SK-N-SH (cell line): ENCODE measurements around the gene CSN1S1. TPM values are rescaled to one million over a fixed set of nuclear protein-coding genes. Genes with fewer than 3 reads are reported as not detected.

Source experiments
- CTCF ChIA-PET: fragments of 300-600, 350-600 bp; formaldehyde crosslinking; extraction: SDS; loops from one replicate; lab custom pipeline; 2021; lab: Yijun Ruan, JAX
- POLR2A ChIA-PET: fragments of 350-600 bp; sonication (Branson Sonifier 250); formaldehyde crosslinking; extraction: SDS; loops from one replicate; lab custom pipeline; 2020; ENCODE audit warnings: antibody characterized with exemption, inconsistent platforms; lab: Yijun Ruan, JAX
- DNase-seq: peaks from one replicate; pipeline ENCODE4 v3.0.0; 2012
- H2AFZ ChIP-seq: fragments of 200-600 bp; sonication (generic); 2 replicates; pipeline ENCODE4 v1.8.1; 2016; ENCODE audit warnings: antibody characterized with exemption, mild to moderate bottlenecking, low read depth
- H3F3A ChIP-seq: fragments of 200-600 bp; sonication (generic); replicated peaks from 2 replicates; pipeline ENCODE3; 2016; ENCODE audit warnings: antibody characterized with exemption, mild to moderate bottlenecking; ENCODE audit not compliant: insufficient read depth
- H3K27ac ChIP-seq, 2 experiments: fragments of 200-500 bp in 1 of 2; fragments of 200-600 bp in 1 of 2; sonication (Bioruptor generic) in 1 of 2; sonication (generic), shearing (Covaris generic) in 1 of 2; 2 replicates each; pipeline versions ENCODE4 v1.5.1 to v1.6.1; 2014 to 2016; ENCODE audit warnings: low read depth in 2 of 2, inconsistent platforms in 1 of 2, low read length in 1 of 2, mild to moderate bottlenecking in 1 of 2, mixed read lengths in 1 of 2
- H3K27me3 ChIP-seq: fragments of 200-600 bp; sonication (generic), shearing (Covaris generic); 2 replicates; pipeline ENCODE4 v1.6.1; 2016; ENCODE audit warnings: mixed run types; ENCODE audit not compliant: insufficient read depth
- H3K36me3 ChIP-seq, 2 experiments: fragments of 200-500 bp in 1 of 2; fragments of 200-600 bp in 1 of 2; sonication (Bioruptor generic) in 1 of 2; sonication (generic) in 1 of 2; replicated peaks in 1 of 2; 2 replicates each; pipeline versions ENCODE3 to v1.5.1; 2014 to 2016; ENCODE audit warnings: low read length in 1 of 2, mild to moderate bottlenecking in 1 of 2; ENCODE audit not compliant: insufficient read depth in 2 of 2, control insufficient read depth in 1 of 2
- H3K4me1 ChIP-seq, 2 experiments: fragments of 200-500 bp in 1 of 2; fragments of 200-600 bp in 1 of 2; sonication (Bioruptor generic) in 1 of 2; sonication (generic), shearing (Covaris generic) in 1 of 2; 2 replicates each; pipeline versions ENCODE4 v1.5.1 to v1.6.1; 2014 to 2016; ENCODE audit warnings: low read depth in 1 of 2, low read length in 1 of 2, mixed run types in 1 of 2; ENCODE audit not compliant: insufficient read depth in 2 of 2, control insufficient read depth in 1 of 2
- H3K4me2 ChIP-seq: fragments of 200-600 bp; sonication (generic), shearing (Covaris generic); 2 replicates; pipeline ENCODE4 v1.6.1; 2017; ENCODE audit warnings: mixed run types
- H3K4me3 ChIP-seq, 2 experiments: fragments of 200-500 bp in 1 of 2; fragments of 200-600 bp in 1 of 2; sonication (Bioruptor generic) in 1 of 2; sonication (generic), shearing (Covaris generic) in 1 of 2; 2 replicates each; pipeline versions ENCODE4 v1.5.1 to v1.8.1; 2014 to 2016; ENCODE audit warnings: low read depth in 2 of 2, inconsistent platforms in 1 of 2, low read length in 1 of 2, mild to moderate bottlenecking in 1 of 2, mixed read lengths in 1 of 2, moderate library complexity in 1 of 2
- H3K79me2 ChIP-seq: fragments of 200-600 bp; sonication (generic); 2 replicates; pipeline ENCODE4 v1.8.1; 2017; ENCODE audit warnings: mild to moderate bottlenecking; ENCODE audit not compliant: insufficient read depth
- H3K9ac ChIP-seq: fragments of 200-600 bp; sonication (generic); 2 replicates; pipeline ENCODE4 v1.6.1; 2017; ENCODE audit warnings: mixed run types
- H3K9me2 ChIP-seq: fragments of 200-600 bp; sonication (generic); 2 replicates; pipeline ENCODE4 v1.6.1; 2017; ENCODE audit warnings: mixed run types
- H3K9me3 ChIP-seq: fragments of 200-600 bp; sonication (generic); 2 replicates; pipeline ENCODE4 v1.6.1; 2017; ENCODE audit warnings: mixed run types, mild to moderate bottlenecking, moderate library complexity
- H4K20me1 ChIP-seq: fragments of 200-600 bp; sonication (generic); 2 replicates; pipeline ENCODE4 v1.6.1; 2017; ENCODE audit warnings: mild to moderate bottlenecking, mixed run types; ENCODE audit not compliant: insufficient read depth
- CHD2 ChIP-seq: fragments of 150-350 bp; IDR thresholded peaks from 2 replicates; pipeline ENCODE4 v1.6.1; 2018; ENCODE audit warnings: low read length; ENCODE audit not compliant: partially characterized antibody
- ELF1 ChIP-seq: IDR thresholded peaks from 2 replicates; pipeline ENCODE4 v1.4.0; 2012
- EZH2phosphoT487 ChIP-seq: fragments of 200-600 bp; sonication (generic); IDR thresholded peaks from 2 replicates; pipeline ENCODE4 v1.6.1; 2017; ENCODE audit warnings: low read depth, mixed run types, mild to moderate bottlenecking, antibody characterized with exemption, moderate library complexity, borderline replicate concordance
- FOSL2 ChIP-seq: IDR thresholded peaks from 2 replicates; pipeline ENCODE4 v1.4.0; 2012; ENCODE audit warnings: low read depth, mild to moderate bottlenecking, moderate library complexity, borderline replicate concordance
- FOXM1 ChIP-seq: IDR thresholded peaks from 2 replicates; pipeline ENCODE4 v1.4.0; 2012; ENCODE audit warnings: low read depth, mild to moderate bottlenecking
- GABPA ChIP-seq: IDR thresholded peaks from 2 replicates; pipeline ENCODE4 v1.4.0; 2012; ENCODE audit warnings: low read depth, mild to moderate bottlenecking
- JUND ChIP-seq: IDR thresholded peaks from 2 replicates; pipeline ENCODE4 v1.4.0; 2012
- MXI1 ChIP-seq: IDR thresholded peaks from 2 replicates; pipeline ENCODE4 v1.6.1; 2012; ENCODE audit warnings: mild to moderate bottlenecking, low read depth, low read length, improper control_type of control experiment
- NFIC ChIP-seq: IDR thresholded peaks from 2 replicates; pipeline ENCODE4 v1.4.0; 2012; ENCODE audit warnings: borderline replicate concordance
- RCOR1 ChIP-seq: fragments of 150-350 bp; IDR thresholded peaks from 2 replicates; pipeline ENCODE4 v1.6.1; 2017; ENCODE audit warnings: antibody characterized with exemption, low read length
- RXRA ChIP-seq: IDR thresholded peaks from 2 replicates; pipeline ENCODE4 v1.4.0; 2012; ENCODE audit warnings: low read depth, mild to moderate bottlenecking, borderline replicate concordance
- SIN3A ChIP-seq: IDR thresholded peaks from 2 replicates; pipeline ENCODE4 v1.6.1; 2012; ENCODE audit warnings: low read depth, mild to moderate bottlenecking, low read length, moderate library complexity, borderline replicate concordance
- TAF1 ChIP-seq: IDR thresholded peaks from 2 replicates; pipeline ENCODE4 v1.6.1; 2012; ENCODE audit warnings: low read depth, mild to moderate bottlenecking, low read length, moderate library complexity, borderline replicate concordance
- WGBS: methylation state at CpG from one replicate; pipeline ENCODE4 v1.1.6; 2017; ENCODE audit warnings: low lambda C conversion rate; 5-methylcytosine and 5-hydroxymethylcytosine counted together
- polyA plus RNA-seq, 3 experiments: library from polyadenylated mRNA; depleted of rRNA; stranded (reverse); fragments of >200 nt; gene quantifications; 2 replicates each; pipeline ENCODE4 v1.2.3, GENCODE V29; 2012
- TF ChIP-seq, protein P1 (sequence below): IDR thresholded peaks from 2 replicates; pipeline ENCODE4 v1.4.0; 2012; ENCODE audit warnings: low read depth
- TF ChIP-seq, protein P2 (sequence below): IDR thresholded peaks from 2 replicates; pipeline ENCODE4 v1.4.0; 2012; ENCODE audit warnings: low read depth, borderline replicate concordance
- TF ChIP-seq, protein P3 (sequence below): IDR thresholded peaks from 2 replicates; pipeline ENCODE4 v1.6.1; 2012; ENCODE audit warnings: mild to moderate bottlenecking, low read depth, low read length, moderate library complexity
- TF ChIP-seq, protein P4 (sequence below): fragments of 150-350 bp; IDR thresholded peaks from 2 replicates; pipeline ENCODE4 v1.6.1; 2017; ENCODE audit warnings: antibody characterized with exemption, low read length, low read depth, borderline replicate concordance

The CSN1S1 gene
- polyA plus RNA-seq, 1 of the 3 experiments (the other 2 are of a cell fraction): not detected

DNA sequence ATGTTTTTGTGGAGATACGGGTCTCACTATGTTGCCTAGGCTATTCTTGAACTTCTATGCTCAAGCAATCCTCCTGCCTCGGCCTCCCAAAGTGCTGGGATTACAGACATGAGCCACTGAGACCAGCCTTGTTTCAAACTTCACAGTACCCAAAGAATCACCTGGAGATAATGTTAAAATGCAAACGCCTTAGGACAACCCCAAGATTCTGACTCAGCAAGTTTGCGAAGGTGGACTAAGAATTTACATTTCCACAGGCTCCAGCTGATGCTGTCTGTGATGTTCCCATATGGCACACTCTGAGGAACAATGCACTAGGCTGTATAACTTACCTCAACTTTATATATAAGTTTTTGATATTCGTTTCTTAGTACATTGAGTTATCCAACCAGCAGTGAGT lies 63.9 kb downstream of the CSN1S1 start:
- TF ChIP-seq, protein P1, sequence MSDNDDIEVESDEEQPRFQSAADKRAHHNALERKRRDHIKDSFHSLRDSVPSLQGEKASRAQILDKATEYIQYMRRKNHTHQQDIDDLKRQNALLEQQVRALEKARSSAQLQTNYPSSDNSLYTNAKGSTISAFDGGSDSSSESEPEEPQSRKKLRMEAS: no peak
- TF ChIP-seq FOSL2 (no peak), EZH2phosphoT487 (no peak), MXI1 (no peak)
- Histone ChIP-seq H3K27me3 (no peaks in the 10 kb centered on the region), H3K27ac (no peak overlapping the region), H3K9me2 (no peaks in the 10 kb centered on the region), H3K9me3 (no peaks in the 10 kb centered on the region), H4K20me1 (no peaks in the 10 kb centered on the region), H3K4me1 (no peaks in the 10 kb centered on the region), H3K4me3 (no peak overlapping the region), H3K36me3 (no peaks in the 10 kb centered on the region), H3F3A (no peaks in the 10 kb centered on the region), H3K79me2 (no peaks in the 10 kb centered on the region), H3K4me2 (no peak overlapping the region), H2AFZ (no peak overlapping the region), H3K9ac (no peak overlapping the region)
- 14% methylated on average over 5 of the region's 5 CpGs for WGBS
- POLR2A ChIA-PET: no interaction called here
- DNase-seq: no peak
- CTCF ChIA-PET: no interaction called here

DNA sequence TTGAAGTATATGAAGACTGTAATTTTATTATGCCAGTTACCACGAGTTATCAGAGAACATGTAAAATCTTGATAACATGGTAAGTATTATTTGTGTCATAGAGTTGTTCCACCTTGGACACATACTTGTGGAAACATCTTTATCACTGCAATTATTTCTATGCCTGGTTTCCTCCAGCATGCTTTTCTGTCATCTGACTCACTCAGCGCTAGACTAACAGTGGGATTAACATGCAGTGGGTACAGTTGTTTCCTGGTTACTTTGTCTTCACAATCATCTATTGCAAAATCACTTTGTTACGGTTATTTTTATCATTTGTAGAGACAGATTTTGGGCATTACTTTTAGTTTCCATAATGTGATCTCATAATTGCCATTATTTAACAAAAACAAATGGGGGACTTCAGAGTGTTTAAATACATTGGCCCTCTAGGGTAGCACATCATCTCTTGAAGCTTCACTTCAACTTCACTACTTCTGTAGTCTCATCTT lies 64.7 kb downstream of the CSN1S1 start, which contains the start of gene STATH:
Gene STATH, plus strand, starts transcription at position 441 of the 491 bp plus-strand sequence. CDS start 2,472 bp downstream, outside the sequence.
- no peaks in the 10 kb centered on the region for H3K9me2 ChIP-seq
- H2AFZ ChIP-seq: no peak within 1 kb of the TSS
- H3K27ac ChIP-seq: no peak within 1 kb of the TSS
- CTCF ChIA-PET: no interaction called here
- H3K9ac ChIP-seq: no peak within 1 kb of the TSS
- no peaks in the 10 kb centered on the region for H3K9me3 ChIP-seq
- POLR2A ChIA-PET: no interaction called here
- H4K20me1 ChIP-seq: no peaks in the 10 kb centered on the region
- TF ChIP-seq ELF1: no peak
- no peak for TF ChIP-seq NFIC
- TF ChIP-seq JUND: no peak
- no peak for TF ChIP-seq FOXM1
- TF ChIP-seq FOSL2: no peak
- TF ChIP-seq, protein P2, sequence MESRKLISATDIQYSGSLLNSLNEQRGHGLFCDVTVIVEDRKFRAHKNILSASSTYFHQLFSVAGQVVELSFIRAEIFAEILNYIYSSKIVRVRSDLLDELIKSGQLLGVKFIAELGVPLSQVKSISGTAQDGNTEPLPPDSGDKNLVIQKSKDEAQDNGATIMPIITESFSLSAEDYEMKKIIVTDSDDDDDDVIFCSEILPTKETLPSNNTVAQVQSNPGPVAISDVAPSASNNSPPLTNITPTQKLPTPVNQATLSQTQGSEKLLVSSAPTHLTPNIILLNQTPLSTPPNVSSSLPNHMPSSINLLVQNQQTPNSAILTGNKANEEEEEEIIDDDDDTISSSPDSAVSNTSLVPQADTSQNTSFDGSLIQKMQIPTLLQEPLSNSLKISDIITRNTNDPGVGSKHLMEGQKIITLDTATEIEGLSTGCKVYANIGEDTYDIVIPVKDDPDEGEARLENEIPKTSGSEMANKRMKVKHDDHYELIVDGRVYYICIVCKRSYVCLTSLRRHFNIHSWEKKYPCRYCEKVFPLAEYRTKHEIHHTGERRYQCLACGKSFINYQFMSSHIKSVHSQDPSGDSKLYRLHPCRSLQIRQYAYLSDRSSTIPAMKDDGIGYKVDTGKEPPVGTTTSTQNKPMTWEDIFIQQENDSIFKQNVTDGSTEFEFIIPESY: no peak
- no peak for TF ChIP-seq CHD2
- TF ChIP-seq, protein P3, sequence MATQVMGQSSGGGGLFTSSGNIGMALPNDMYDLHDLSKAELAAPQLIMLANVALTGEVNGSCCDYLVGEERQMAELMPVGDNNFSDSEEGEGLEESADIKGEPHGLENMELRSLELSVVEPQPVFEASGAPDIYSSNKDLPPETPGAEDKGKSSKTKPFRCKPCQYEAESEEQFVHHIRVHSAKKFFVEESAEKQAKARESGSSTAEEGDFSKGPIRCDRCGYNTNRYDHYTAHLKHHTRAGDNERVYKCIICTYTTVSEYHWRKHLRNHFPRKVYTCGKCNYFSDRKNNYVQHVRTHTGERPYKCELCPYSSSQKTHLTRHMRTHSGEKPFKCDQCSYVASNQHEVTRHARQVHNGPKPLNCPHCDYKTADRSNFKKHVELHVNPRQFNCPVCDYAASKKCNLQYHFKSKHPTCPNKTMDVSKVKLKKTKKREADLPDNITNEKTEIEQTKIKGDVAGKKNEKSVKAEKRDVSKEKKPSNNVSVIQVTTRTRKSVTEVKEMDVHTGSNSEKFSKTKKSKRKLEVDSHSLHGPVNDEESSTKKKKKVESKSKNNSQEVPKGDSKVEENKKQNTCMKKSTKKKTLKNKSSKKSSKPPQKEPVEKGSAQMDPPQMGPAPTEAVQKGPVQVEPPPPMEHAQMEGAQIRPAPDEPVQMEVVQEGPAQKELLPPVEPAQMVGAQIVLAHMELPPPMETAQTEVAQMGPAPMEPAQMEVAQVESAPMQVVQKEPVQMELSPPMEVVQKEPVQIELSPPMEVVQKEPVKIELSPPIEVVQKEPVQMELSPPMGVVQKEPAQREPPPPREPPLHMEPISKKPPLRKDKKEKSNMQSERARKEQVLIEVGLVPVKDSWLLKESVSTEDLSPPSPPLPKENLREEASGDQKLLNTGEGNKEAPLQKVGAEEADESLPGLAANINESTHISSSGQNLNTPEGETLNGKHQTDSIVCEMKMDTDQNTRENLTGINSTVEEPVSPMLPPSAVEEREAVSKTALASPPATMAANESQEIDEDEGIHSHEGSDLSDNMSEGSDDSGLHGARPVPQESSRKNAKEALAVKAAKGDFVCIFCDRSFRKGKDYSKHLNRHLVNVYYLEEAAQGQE: no peak
- TF ChIP-seq RXRA: no peak
- TF ChIP-seq RCOR1: no peak
- TF ChIP-seq, protein P4, sequence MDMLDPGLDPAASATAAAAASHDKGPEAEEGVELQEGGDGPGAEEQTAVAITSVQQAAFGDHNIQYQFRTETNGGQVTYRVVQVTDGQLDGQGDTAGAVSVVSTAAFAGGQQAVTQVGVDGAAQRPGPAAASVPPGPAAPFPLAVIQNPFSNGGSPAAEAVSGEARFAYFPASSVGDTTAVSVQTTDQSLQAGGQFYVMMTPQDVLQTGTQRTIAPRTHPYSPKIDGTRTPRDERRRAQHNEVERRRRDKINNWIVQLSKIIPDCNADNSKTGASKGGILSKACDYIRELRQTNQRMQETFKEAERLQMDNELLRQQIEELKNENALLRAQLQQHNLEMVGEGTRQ: no peak
- TF ChIP-seq SIN3A: no peak
- no peak for TF ChIP-seq TAF1
- TF ChIP-seq GABPA: no peak
- TF ChIP-seq MXI1: no peak
- no peak within 1 kb of the TSS for H3K4me3 ChIP-seq
- DNase-seq: no peak
- H3K79me2 ChIP-seq: no peaks in the 10 kb centered on the region
- no peaks in the 10 kb centered on the region for H3K27me3 ChIP-seq
- no peaks in the 10 kb centered on the region for H3F3A ChIP-seq
- no peaks in the 10 kb centered on the region for H3K36me3 ChIP-seq
- H3K4me1 ChIP-seq: no peaks in the 10 kb centered on the region
- no peak within 1 kb of the TSS for H3K4me2 ChIP-seq
- WGBS: 6% methylated on average over 3 of the region's 3 CpGs
